Measurements from ENCODE around the gene CTTNBP2NL. TPM values are rescaled to one million over a fixed set of nuclear protein-coding genes. Genes with fewer than 3 reads are reported as not detected.
"Not testable (repeated sequence)": the region's sequence is repeated elsewhere in the genome, so short reads cannot be mapped to it uniquely, and the experiment has no call there.

CTTNBP2NL gene
- total RNA-seq, 1 experiment from 2014 or later, result 38.8 TPM

DNA sequence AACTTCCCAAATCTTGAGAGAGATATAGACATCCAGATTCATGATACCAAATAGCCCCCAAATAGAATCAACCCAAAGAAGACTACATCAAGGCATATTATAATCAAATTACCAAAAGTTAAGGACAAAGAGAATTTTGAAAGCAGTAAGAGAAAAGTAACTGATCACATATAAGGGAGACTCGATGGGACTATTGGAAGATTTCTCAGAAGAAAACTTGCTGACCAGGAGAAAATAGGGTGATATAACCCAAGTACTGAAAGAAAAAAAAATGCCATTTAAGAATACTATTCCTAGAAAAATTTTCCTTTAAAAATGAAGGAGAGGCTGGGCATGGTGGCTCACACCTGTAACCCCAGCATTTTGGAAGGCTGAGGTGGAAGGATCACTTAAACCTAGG lies 82.3 kb downstream of the CTTNBP2NL start:
- Histone ChIP-seq H4K5ac (ENCODE audit: insufficient read length, low read depth, low read length) (no peak overlapping the region), H3K79me1 (ENCODE audit: insufficient read depth, low read depth, low read length, poor library complexity, severe bottlenecking) (no peaks in the 10 kb centered on the region), H3K23me2 (ENCODE audit: insufficient read length, low read depth, low read length, poor library complexity, severe bottlenecking) (no peaks in the 10 kb centered on the region), H3K4me2 (ENCODE audit: insufficient read depth, insufficient read length, low read length) (no peak overlapping the region), H3T11ph (ENCODE audit: low read length) (no peak overlapping the region), H3K9ac (ENCODE audit: extremely low read depth, insufficient read length, low read length) (no peak overlapping the region), H3K14ac (ENCODE audit: insufficient read depth, low read length) (no peak overlapping the region), H4K20me1 (ENCODE audit: control insufficient read depth, insufficient read depth, insufficient read length) (no peaks in the 10 kb centered on the region), H2AK5ac (ENCODE audit: insufficient read length, low read length) (no peak overlapping the region), H3K56ac (ENCODE audit: insufficient read length, low read depth, low read length) (no peak overlapping the region), H3K9me3 (ENCODE audit: control insufficient read depth, low read depth, low read length) (no peaks in the 10 kb centered on the region), H3K4me1 (ENCODE audit: insufficient read depth, low read length) (no peaks in the 10 kb centered on the region), H4K91ac (ENCODE audit: insufficient read length, low read depth, low read length) (no peak overlapping the region), H3K27ac (ENCODE audit: insufficient read length, low read depth, low read length) (no peak overlapping the region), H2BK20ac (ENCODE audit: low read depth, low read length, poor library complexity, severe bottlenecking) (no peak overlapping the region), H3K23ac (ENCODE audit: insufficient read length, low read depth, low read length) (no peak overlapping the region), H3K79me2 (ENCODE audit: insufficient read depth, low read length) (no peaks in the 10 kb centered on the region), H2BK15ac (ENCODE audit: low read depth, low read length) (no peak overlapping the region), H3K27me3 (ENCODE audit: insufficient read depth, low read length) (no peaks in the 10 kb centered on the region), H2AFZ (ENCODE audit: low read length) (no peak overlapping the region), H3K4ac (ENCODE audit: low read depth, low read length) (no peak overlapping the region), H2BK12ac (ENCODE audit: insufficient read length, low read depth, low read length) (no peak overlapping the region), H2BK120ac (ENCODE audit: low read depth, low read length, poor library complexity, severe bottlenecking) (no peak overlapping the region), H4K8ac (replicated peaks; ENCODE audit: insufficient read length, low read depth, low read length) (no peak overlapping the region), H2BK5ac (ENCODE audit: insufficient read length, low read length) (no peak overlapping the region), H3K18ac (ENCODE audit: insufficient read length, low read depth, low read length) (no peak overlapping the region)
- no peak for DNase-seq
- H3K4me3 Mint-ChIP-seq, result no peak overlapping the region
- peaks cover 21 to 39% of the 10 kb centered on the region in 2 experiments for H3K9me3 Mint-ChIP-seq
- TF ChIP-seq, protein P1, sequence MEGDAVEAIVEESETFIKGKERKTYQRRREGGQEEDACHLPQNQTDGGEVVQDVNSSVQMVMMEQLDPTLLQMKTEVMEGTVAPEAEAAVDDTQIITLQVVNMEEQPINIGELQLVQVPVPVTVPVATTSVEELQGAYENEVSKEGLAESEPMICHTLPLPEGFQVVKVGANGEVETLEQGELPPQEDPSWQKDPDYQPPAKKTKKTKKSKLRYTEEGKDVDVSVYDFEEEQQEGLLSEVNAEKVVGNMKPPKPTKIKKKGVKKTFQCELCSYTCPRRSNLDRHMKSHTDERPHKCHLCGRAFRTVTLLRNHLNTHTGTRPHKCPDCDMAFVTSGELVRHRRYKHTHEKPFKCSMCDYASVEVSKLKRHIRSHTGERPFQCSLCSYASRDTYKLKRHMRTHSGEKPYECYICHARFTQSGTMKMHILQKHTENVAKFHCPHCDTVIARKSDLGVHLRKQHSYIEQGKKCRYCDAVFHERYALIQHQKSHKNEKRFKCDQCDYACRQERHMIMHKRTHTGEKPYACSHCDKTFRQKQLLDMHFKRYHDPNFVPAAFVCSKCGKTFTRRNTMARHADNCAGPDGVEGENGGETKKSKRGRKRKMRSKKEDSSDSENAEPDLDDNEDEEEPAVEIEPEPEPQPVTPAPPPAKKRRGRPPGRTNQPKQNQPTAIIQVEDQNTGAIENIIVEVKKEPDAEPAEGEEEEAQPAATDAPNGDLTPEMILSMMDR (conservative IDR thresholded peaks at IDR 0.05), result no peak
- H3K27me3 Mint-ChIP-seq (ENCODE audit: low read depth), result no peaks in the 10 kb centered on the region; the same call in 1 of the 2 replicates
- no CpG with 5 or more reads among the region's 1 CpG for WGBS (ENCODE audit: extremely low coverage, insufficient read length, low lambda C conversion rate)
- H3K27ac Mint-ChIP-seq, result no peak overlapping the region
- peaks cover 0 to 8% (median 3%) of the 10 kb centered on the region in 3 experiments; a peak in 4 of 7 replicates for H3K36me3 Mint-ChIP-seq (ENCODE audit: insufficient read depth in 1 of 3, low read depth in 3 of 3)
- peaks cover 0 to 3% of the 10 kb centered on the region in 2 experiments; a peak in 2 of 4 replicates for H3K4me1 Mint-ChIP-seq

DNA sequence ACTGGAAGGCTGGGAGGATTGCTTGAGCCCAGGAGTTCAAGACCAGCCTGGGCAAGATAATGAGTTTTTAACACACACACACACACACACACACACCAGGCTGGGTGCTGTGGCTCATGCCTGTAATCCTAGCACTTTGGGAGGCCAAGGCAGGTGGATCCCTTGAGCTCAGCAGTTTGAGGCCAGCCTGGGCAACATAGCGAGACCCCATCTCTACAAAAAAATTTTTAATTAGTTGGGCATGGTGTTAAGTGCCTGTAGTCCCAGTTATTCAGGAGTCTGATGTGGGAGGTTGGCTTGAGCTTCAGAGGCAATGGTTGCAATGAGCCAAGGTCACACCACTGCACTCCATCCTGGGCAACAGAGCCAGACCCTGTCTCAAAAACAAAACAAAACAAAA lies 90.0 kb downstream of the CTTNBP2NL start:
- H3K4me2 ChIP-seq (ENCODE audit: insufficient read depth, insufficient read length, low read length); H2AFZ ChIP-seq (ENCODE audit: low read length); H2BK5ac ChIP-seq (ENCODE audit: insufficient read length, low read length); H3K56ac ChIP-seq (ENCODE audit: insufficient read length, low read depth, low read length); H4K5ac ChIP-seq (ENCODE audit: insufficient read length, low read depth, low read length); H3T11ph ChIP-seq (ENCODE audit: low read length); H3K4ac ChIP-seq (ENCODE audit: low read depth, low read length); H3K23ac ChIP-seq (ENCODE audit: insufficient read length, low read depth, low read length); H4K20me1 ChIP-seq (ENCODE audit: control insufficient read depth, insufficient read depth, insufficient read length); H2BK20ac ChIP-seq (ENCODE audit: low read depth, low read length, poor library complexity, severe bottlenecking); H3K27ac Mint-ChIP-seq; H3K79me2 ChIP-seq (ENCODE audit: insufficient read depth, low read length); H2BK12ac ChIP-seq (ENCODE audit: insufficient read length, low read depth, low read length); H3K27me3 ChIP-seq (ENCODE audit: insufficient read depth, low read length); DNase-seq; H4K8ac ChIP-seq (replicated peaks; ENCODE audit: insufficient read length, low read depth, low read length); H3K18ac ChIP-seq (ENCODE audit: insufficient read length, low read depth, low read length); H2AK5ac ChIP-seq (ENCODE audit: insufficient read length, low read length); H3K79me1 ChIP-seq (ENCODE audit: insufficient read depth, low read depth, low read length, poor library complexity, severe bottlenecking); H3K14ac ChIP-seq (ENCODE audit: insufficient read depth, low read length); H4K91ac ChIP-seq (ENCODE audit: insufficient read length, low read depth, low read length); H3K9me3 Mint-ChIP-seq; H3K4me3 Mint-ChIP-seq; H2BK120ac ChIP-seq (ENCODE audit: low read depth, low read length, poor library complexity, severe bottlenecking); H3K27ac ChIP-seq (ENCODE audit: insufficient read length, low read depth, low read length); H3K36me3 Mint-ChIP-seq (ENCODE audit: insufficient read depth in 1 of 3, low read depth in 3 of 3); H3K4me1 ChIP-seq (ENCODE audit: insufficient read depth, low read length); H3K9me3 ChIP-seq (ENCODE audit: control insufficient read depth, low read depth, low read length); H3K23me2 ChIP-seq (ENCODE audit: insufficient read length, low read depth, low read length, poor library complexity, severe bottlenecking); H2BK15ac ChIP-seq (ENCODE audit: low read depth, low read length); H3K9ac ChIP-seq (ENCODE audit: extremely low read depth, insufficient read length, low read length); H3K27me3 Mint-ChIP-seq (ENCODE audit: low read depth); H3K4me1 Mint-ChIP-seq: not testable (repeated sequence)
- WGBS (ENCODE audit: extremely low coverage, insufficient read length, low lambda C conversion rate), result no CpG with 5 or more reads among the region's 1 CpG
